Stimulated activated CD4-positive, alpha-beta T cell treated with anti-CD3 and anti-CD28 coated beads, TNF-alpha, amount 100 ng/mL, for 1 hour (primary cell): ENCODE data around the gene KIF16B.

Experiments used
- DNase-seq, 3 donors: peaks; one replicate each; pipeline ENCODE4 v3.0.0-alpha.2; 2020; ENCODE audit warnings: low read depth in 3 of 3, low spot score in 1 of 3

KIF16B gene

GRCh38 chr20:16363506-16364319, 209.5 kb downstream of the KIF16B start:
- DNase-seq, result no peak

GRCh38 chr20:16362642-16363041, 210.6 kb downstream of the KIF16B start:
- no peak for DNase-seq

- no peak for DNase-seq
Measured at GRCh38 chr20:16360668-16361067, 212.6 kb downstream of the KIF16B start.

- no peak for DNase-seq
Measured at GRCh38 chr20:16353417-16353781, 219.8 kb downstream of the KIF16B start.

- DNase-seq, result no peak
Measured at GRCh38 chr20:16352751-16353416, 220.4 kb downstream of the KIF16B start.

GRCh38 chr20:16352321-16352720, 220.9 kb downstream of the KIF16B start:
- DNase-seq, result no peak

GRCh38 chr20:16351415-16351814, 221.8 kb downstream of the KIF16B start:
- DNase-seq, result no peak

GRCh38 chr20:16350465-16350864, 222.8 kb downstream of the KIF16B start:
- DNase-seq, result no peak

GRCh38 chr20:16349523-16350260, 223.6 kb downstream of the KIF16B start:
- no peak for DNase-seq

GRCh38 chr20:16346956-16347355, 226.3 kb downstream of the KIF16B start:
- no peak for DNase-seq

- DNase-seq, result no peak
Measured at GRCh38 chr20:16337707-16338106, 235.5 kb downstream of the KIF16B start.

- no peak for DNase-seq
Measured at GRCh38 chr20:16327606-16328005, 245.6 kb downstream of the KIF16B start.

GRCh38 chr20:16321291-16321690, 252.0 kb downstream of the KIF16B start:
- no peak for DNase-seq

- DNase-seq, result no peak
Measured at GRCh38 chr20:16317445-16318362, 255.5 kb downstream of the KIF16B start.

GRCh38 chr20:16316513-16316912, 256.7 kb downstream of the KIF16B start:
- DNase-seq, result no peak

GRCh38 chr20:16314748-16315159, 258.5 kb downstream of the KIF16B start:
- no peak for DNase-seq

- no peak for DNase-seq
Measured at GRCh38 chr20:16314320-16314719, 258.9 kb downstream of the KIF16B start.

- no peak for DNase-seq
Measured at GRCh38 chr20:16313917-16314316, 259.3 kb downstream of the KIF16B start.

GRCh38 chr20:16312998-16313397, 260.2 kb downstream of the KIF16B start:
- no peak for DNase-seq

- no peak for DNase-seq
Measured at GRCh38 chr20:16311756-16312155, 261.5 kb downstream of the KIF16B start.

GRCh38 chr20:16308754-16309153, 264.5 kb downstream of the KIF16B start:
- no peak for DNase-seq
